Stomach smooth muscle (tissue), 2 donors: ENCODE data around the gene ETS1.

Experiments used
- H3K27ac ChIP-seq: one replicate; pipeline ENCODE4 v1.7.0; 2013; ENCODE audit warnings: mild to moderate bottlenecking, low read length, inconsistent platforms
- H3K27me3 ChIP-seq, 2 donors: one replicate each; pipeline ENCODE4 v1.7.0; 2013; ENCODE audit warnings: low read length in 2 of 2; ENCODE audit not compliant: insufficient read depth in 2 of 2, control insufficient read depth in 1 of 2
- H3K36me3 ChIP-seq, 2 donors: one replicate each; pipeline ENCODE4 v1.7.0; 2013; ENCODE audit warnings: low read length in 2 of 2; ENCODE audit not compliant: control insufficient read depth in 2 of 2, insufficient read depth in 2 of 2
- H3K4me1 ChIP-seq: one replicate; pipeline ENCODE4 v1.7.0; 2013; ENCODE audit warnings: low read length; ENCODE audit not compliant: control insufficient read depth, insufficient read depth
- H3K4me3 ChIP-seq, 2 donors: one replicate each; pipeline ENCODE4 v1.7.0; 2013; ENCODE audit warnings: low read length in 2 of 2
- H3K9ac ChIP-seq, 2 donors: one replicate each; pipeline ENCODE4 v1.7.0; 2013; ENCODE audit warnings: low read length in 2 of 2, mild to moderate bottlenecking in 1 of 2
- H3K9me3 ChIP-seq, 2 donors: one replicate each; pipeline ENCODE4 v1.7.0; 2013; ENCODE audit warnings: low read length in 2 of 2; ENCODE audit not compliant: control insufficient read depth in 2 of 2
- donor health status: healthy.
- donor health status: Pancreatic carcinoma.

ETS1 gene

DNA sequence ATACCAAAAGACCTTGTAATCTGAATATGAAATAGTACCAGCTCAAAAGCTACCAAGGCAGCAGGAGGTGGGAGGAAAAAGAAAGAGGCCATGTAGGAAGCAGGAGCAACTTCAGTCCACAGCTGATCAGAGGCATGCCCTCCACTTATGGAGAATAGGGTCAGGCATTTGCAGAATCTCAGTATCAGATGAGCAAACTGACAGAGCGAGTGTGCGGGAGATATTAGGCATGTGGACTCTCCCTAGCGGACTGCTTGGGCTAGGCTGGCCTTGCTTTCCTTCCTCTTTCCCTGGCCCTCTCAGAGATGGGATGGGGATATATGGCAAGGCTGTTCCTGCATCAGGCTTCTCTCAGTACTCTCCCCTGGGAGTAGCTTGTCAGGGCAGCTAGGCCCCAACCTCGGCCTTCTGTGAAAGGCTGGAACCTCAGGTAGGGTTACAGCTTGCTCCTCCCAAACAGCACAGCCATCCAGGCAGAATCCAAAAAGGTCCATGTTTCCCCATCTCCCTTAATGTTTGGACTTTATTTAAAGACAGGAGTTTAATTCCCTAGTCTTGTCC lies 37.0 kb downstream of the ETS1 start:
- Histone ChIP-seq H3K9me3 (no peaks in the 10 kb centered on the region), H3K4me1 (peaks cover 12% of the 10 kb centered on the region), H3K4me3 (no peak overlapping the region), H3K27me3 (no peaks in the 10 kb centered on the region), H3K36me3 (no peaks in the 10 kb centered on the region), H3K9ac (no peak overlapping the region), H3K27ac (peak overlapping the region; percentile 49)

DNA sequence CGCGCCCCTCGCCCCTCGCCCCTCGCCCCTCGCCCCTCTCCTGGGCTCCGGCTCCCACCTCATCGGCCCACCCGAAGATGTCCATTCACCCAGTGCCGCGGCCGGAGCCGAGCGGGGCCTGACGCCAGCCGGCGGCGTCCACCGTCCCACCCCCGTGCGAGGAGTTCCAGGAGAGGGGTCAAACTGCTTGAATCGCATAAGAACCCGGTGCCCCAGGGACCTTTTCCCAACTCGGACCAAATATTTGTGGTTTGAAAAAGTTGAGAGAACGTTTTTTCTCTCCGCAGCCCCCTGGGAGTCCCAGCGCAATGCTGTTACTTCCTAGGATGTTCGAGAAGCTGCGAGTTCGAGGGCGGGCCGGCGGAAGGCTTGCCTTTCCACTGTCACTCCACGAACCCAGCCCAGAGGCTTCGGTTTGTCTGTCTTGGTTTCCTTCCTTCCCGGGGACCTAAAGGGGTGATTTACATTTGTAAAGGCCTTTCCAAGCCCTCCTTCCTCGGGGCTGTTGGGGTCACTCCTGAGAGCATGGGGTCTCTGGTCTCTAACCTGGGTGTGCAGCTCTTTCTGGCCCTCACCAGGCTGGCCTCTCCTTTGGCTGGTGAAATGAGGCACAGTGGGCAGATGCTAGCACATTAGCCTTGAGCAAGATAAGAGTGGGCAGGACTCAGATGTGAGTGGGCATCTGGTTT lies 38.0 kb downstream of the ETS1 start:
- peak overlapping the region in 1 of 2 donors; percentile 72 for H3K4me3 ChIP-seq
- H3K36me3 ChIP-seq, result no peaks in the 10 kb centered on the region
- H3K9me3 ChIP-seq, result no peaks in the 10 kb centered on the region
- H3K9ac ChIP-seq, result no peak overlapping the region
- H3K4me1 ChIP-seq, result peaks cover 16% of the 10 kb centered on the region
- H3K27ac ChIP-seq, result peak overlapping the region; percentile 49
- H3K27me3 ChIP-seq, result no peaks in the 10 kb centered on the region

DNA sequence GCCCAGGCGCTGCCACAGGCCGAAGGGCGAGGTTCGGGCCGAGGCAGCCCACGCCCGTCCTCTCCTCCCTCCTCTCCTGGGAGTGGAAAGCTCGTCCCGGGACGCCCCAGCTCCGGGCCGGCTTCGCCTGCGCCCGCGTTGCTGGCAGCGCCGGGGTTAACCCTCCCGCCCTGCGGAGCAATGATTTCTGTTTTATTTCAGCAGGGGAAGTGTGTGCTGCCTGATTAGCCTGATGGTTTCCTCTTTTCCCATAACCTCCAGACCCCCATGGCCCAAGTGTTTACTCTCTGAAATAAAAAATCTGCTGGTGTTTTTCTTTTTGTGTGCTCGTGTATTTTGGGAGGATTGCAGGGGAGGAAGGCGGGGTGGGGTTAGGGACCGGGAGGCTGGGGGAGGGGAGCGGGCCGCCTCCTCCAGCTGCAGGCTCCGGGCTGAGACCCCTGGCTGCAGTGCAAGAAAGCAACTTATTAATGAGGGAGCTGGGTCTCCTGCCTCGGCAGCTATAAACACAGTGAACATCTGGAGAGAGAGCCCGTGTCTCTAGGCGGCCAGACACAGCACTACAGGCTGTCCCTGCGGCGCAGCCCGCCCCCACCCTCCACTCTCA lies 38.6 kb downstream of the ETS1 start:
- H3K9me3 ChIP-seq, result no peaks in the 10 kb centered on the region
- peak overlapping the region; percentile 37 to 48 for H3K9ac ChIP-seq
- no peaks in the 10 kb centered on the region for H3K36me3 ChIP-seq
- H3K27me3 ChIP-seq, result no peaks in the 10 kb centered on the region
- peaks cover 17% of the 10 kb centered on the region for H3K4me1 ChIP-seq
- peak overlapping the region; percentile 64 to 72 for H3K4me3 ChIP-seq
- peak overlapping the region; percentile 49 for H3K27ac ChIP-seq

DNA sequence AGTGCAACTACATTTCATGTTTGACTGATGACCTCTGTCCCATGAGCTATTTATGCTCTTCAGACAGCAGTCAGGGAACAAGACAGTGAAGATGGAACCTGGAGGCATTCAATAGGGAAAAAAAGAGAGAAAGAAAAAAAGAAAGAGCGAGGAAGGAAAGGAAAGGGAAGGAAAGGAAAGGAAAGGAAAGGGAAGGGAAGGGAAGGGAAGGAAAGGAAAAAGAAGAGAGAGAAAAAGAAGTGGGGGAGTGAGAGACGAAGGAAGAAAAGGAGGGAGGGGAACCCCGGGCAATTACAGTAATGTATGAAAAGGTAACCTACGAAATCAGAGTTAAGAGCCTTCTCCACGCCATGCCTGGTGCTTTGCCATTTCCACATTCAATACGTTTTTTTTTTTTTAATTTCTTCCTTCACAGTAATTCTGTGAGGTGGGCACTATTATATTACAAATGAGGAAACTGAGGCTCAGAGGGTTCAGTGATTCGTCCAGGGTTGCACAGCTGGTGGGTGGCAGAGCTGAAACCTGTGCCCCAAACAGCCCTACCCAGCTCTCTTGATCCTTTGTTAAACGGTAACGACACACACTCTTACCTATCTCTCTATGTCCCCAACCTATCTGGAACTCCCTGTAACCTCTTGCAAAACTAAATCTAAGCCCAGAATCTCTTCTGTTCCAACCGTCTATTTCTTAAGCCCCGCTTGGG lies 39.3 kb downstream of the ETS1 start:
- Histone ChIP-seq H3K9ac (peak overlapping the region; percentile 37 to 48), H3K36me3 (no peaks in the 10 kb centered on the region), H3K27me3 (no peaks in the 10 kb centered on the region), H3K4me3 (peak overlapping the region; percentile 64 to 72), H3K9me3 (no peaks in the 10 kb centered on the region), H3K27ac (no peak overlapping the region), H3K4me1 (peaks cover 17% of the 10 kb centered on the region)

DNA sequence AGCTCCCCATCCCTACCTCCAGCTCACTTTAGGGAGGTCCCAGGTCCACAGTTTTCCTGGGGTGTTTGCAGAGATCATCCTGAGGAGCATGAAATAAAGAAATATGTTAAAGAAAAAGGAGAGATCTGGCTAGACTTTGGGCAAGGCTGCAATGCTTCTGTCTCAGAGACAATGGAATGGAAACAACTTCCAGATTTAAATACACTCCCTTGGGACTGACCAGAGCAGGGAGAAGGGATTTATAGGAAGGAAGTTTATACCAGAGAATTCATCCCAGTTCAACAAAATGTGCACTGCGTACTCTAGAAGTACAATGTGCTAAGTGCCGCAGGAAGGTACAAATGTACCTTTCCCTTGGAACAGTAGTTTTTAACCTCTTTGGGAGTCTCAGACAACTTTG lies 40.4 kb downstream of the ETS1 start:
- Histone ChIP-seq H3K4me3 (no peak overlapping the region), H3K9ac (no peak overlapping the region), H3K27ac (no peak overlapping the region), H3K27me3 (no peaks in the 10 kb centered on the region), H3K9me3 (no peaks in the 10 kb centered on the region), H3K36me3 (no peaks in the 10 kb centered on the region), H3K4me1 (peaks cover 17% of the 10 kb centered on the region)

DNA sequence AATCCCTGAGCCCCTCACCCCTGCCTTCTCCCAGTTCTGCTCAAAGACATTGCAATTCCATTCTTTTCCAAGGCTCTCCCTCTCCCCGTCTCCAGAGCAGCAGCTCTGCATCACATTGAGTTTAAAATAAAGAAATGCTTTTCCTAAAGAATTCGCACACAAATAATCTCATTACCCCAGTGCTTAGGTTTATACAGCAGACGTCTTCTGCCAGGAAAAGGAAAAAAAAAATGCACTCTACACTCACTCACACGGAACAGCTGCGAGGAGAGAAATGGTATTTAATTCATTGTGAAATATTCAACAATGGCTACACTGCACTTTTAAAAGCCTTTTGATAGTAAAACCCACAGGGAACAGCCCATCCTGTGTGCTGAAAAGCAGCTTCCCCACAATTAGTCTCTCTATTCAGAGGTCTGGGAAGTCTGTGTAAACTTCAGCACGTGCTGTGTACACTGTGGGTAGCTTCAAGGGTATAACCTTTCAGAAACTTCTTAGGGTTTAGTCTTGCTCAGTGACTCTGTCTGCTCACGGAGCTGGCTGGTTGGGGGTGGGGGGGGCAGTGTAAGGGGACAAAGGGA lies 42.8 kb downstream of the ETS1 start:
- Histone ChIP-seq H3K4me3 (peak overlapping the region in 1 of 2 donors; percentile 4), H3K9ac (no peak overlapping the region), H3K36me3 (no peaks in the 10 kb centered on the region), H3K27ac (no peak overlapping the region), H3K27me3 (no peaks in the 10 kb centered on the region), H3K9me3 (no peaks in the 10 kb centered on the region), H3K4me1 (peaks cover 14% of the 10 kb centered on the region)

DNA sequence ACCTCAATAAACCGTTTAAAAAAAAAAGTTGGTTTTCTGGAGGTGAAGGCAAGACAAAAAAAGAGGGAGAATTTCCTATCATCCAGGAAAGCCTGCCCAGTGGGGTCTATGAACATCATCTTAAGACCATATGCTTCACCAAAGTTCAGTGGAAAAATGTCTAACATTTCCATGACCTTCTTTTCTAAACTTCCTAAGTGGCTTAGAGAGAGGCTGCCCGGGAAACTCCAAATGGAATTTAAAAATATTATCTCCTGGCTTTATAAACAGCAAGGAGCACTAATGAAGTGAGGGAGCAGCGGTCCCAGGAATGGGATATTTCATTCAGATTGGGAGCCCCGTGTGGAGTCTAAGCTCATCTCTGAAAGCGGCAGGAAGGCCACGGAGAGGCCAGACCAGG lies 46.9 kb downstream of the ETS1 start:
- peaks cover 5% of the 10 kb centered on the region for H3K4me1 ChIP-seq
- H3K9me3 ChIP-seq, result no peaks in the 10 kb centered on the region
- H3K4me3 ChIP-seq, result no peak overlapping the region
- no peaks in the 10 kb centered on the region for H3K36me3 ChIP-seq
- no peak overlapping the region for H3K27ac ChIP-seq
- H3K27me3 ChIP-seq, result no peaks in the 10 kb centered on the region
- H3K9ac ChIP-seq, result no peak overlapping the region

DNA sequence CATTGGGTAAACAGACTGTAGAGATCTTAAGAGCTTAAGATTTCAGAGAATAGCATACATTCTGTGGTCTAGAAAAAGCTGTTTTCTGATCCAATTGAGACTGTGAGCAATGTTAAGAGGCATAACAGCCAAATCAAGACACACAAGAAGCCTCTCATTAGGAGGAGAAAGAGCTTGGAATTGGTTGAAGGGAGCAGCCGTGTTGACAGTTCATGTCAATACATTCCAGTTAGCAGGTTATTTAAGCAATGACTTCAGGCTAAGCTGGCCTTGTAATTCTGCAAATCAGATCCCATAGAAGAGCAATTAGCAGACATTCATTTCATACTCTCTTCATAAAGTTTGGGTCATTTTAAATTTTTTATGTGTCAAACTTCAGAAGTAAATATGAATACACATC lies 50.9 kb downstream of the ETS1 start:
- no peak overlapping the region for H3K27ac ChIP-seq
- H3K4me3 ChIP-seq, result no peak overlapping the region
- no peaks in the 10 kb centered on the region for H3K36me3 ChIP-seq
- H3K27me3 ChIP-seq, result no peaks in the 10 kb centered on the region
- H3K9me3 ChIP-seq, result no peaks in the 10 kb centered on the region
- H3K4me1 ChIP-seq, result no peaks in the 10 kb centered on the region
- no peak overlapping the region for H3K9ac ChIP-seq

DNA sequence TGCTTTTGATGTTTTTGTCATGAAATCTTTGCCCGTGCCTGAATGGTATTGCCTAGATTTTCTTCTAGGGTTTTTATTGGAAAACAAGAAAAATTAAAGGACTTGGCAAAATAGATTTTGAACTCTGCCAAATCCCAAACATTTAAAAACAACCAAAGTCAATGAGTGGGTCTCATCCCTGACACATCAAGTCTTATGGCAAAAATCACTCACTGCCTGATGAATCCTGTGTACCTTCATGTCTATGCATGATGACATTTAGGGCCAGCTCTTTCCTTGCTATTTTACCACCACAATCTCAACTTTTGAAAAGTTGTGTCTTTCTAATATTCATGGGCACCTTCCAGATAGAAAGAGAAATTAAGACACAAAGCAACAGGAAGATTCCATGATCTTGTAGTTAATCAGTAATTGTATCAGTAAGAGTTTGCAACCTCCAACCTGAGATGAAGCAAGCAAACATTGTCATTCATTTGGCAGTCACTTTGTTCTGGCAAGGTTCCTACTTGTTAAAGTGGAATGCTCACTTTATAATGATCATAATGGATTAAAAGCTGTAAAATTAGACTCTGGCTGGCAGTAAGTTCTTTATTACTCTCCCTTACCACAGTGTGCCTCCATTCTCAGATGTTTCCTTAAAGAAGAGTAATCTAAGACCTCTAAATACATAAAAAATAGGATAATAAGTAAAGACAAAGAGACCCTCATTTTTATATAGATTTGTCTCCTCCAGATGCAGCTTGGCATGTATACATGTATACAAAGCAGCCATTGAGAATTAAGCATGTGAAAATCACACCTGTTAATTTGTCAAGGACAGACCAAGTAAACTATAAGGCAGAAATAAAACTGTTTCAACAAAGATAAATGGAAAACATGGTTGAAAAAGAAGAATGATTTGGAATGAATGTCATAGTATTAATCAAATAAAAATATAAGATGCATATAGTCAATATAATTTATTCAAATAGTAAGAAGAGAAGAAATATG lies 51.6 kb downstream of the ETS1 start:
- Histone ChIP-seq H3K27me3 (no peaks in the 10 kb centered on the region), H3K36me3 (no peaks in the 10 kb centered on the region), H3K4me1 (no peaks in the 10 kb centered on the region), H3K9ac (no peak overlapping the region), H3K27ac (no peak overlapping the region), H3K4me3 (no peak overlapping the region), H3K9me3 (no peaks in the 10 kb centered on the region)

DNA sequence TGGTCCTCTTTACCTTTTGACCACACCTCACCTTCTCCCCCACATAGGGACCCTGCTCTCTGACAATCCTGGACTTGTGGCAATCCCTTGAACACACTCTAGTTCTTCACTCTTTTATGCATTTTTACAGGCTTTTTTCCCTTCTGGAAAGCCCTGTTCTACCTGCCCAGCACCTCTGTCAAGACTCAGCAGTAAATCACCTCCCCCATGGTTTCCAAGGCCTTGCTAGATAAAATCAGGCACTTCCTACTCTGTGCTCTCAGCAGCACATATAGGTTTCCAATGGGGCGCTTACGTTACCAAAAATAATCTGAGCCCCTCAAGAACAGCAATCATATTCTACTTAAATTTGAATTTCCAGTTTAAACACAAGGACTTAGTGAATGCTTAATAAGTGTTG lies 53.9 kb downstream of the ETS1 start:
- H3K27ac ChIP-seq, result no peak overlapping the region
- no peaks in the 10 kb centered on the region for H3K9me3 ChIP-seq
- H3K27me3 ChIP-seq, result no peaks in the 10 kb centered on the region
- no peaks in the 10 kb centered on the region for H3K36me3 ChIP-seq
- no peaks in the 10 kb centered on the region for H3K4me1 ChIP-seq
- H3K9ac ChIP-seq, result no peak overlapping the region
- no peak overlapping the region for H3K4me3 ChIP-seq
